GM19240 (cell line): ENCODE measurements around the gene ATP6V0C.

Experiments
- DNase-seq: peaks from one replicate; pipeline ENCODE4 v3.0.0; 2011; ENCODE audit warnings: low spot score; ENCODE audit not compliant: insufficient read length

ATP6V0C gene

DNA sequence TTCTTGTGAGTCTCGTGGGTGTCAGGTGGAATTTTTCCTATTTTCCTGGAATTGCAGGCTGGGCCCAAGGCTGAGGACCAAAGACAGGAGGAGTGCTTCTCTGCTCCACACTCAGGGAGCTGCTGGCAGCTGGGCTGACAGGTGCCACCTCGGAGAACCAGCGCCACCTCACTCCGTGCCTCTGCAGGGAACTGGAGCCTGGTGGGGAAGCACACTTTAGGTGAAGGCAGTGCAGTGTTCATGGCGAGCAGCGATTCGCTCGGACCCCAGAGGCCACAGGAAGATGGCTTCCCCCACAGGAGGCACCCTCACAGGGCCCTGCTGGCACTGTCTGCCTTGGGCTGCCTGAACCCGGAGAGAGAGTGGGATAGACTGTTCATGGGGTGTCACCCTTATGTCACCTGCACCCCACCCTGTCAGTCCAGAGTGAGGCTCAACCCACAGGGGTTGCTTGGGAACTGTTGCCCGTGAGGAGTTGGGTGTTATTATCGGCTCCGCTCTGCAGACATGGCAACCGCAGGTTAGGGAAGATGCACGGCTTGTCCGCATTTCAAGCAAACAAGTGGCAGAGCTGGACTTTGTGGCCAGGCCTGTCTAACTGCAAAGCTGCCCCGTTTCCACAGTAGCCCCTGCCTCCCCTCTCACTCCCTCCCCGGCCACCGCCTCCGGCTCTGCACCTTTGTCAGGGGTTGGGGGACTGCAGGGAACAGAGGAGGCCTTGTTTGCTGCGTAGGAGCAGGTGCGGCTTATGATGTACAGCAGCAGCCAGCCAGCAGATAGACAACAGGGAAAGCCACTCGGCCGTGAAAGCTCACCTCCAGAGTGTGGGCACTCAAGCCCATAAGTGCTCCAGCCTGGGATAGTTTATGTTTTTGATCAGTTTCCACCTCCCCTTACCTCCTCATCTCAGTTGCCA lies 23.3 kb upstream of the ATP6V0C start:
- no peak for DNase-seq

GRCh38 chr16:2492292-2492691 lies 21.5 kb upstream of the ATP6V0C start:
- no peak for DNase-seq

- DNase-seq: no peak
These were observed 20.1 kb upstream of the ATP6V0C start for GRCh38 chr16:2493605-2494004.

DNA sequence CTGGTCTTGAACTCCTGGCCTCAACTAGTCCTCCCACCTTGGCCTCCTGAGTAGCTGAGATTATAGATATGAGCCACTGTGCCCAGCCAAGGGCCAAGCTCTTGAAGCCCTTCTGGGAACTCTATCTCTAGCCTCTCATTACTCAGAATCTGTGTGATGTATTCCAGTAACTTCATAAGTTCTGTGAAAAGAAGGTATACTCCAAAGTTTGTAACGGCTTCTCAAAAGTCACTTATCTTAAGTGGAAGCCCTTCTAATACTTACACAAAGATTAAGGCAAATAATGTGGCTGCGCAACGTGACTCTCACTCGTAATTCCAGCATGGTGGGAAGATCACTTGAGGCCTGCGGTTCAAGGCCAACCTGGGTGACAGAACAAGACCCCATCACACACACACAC lies 19.1 kb upstream of the ATP6V0C start:
- DNase-seq: no peak

GRCh38 chr16:2495041-2495440 lies 18.7 kb upstream of the ATP6V0C start:
- DNase-seq: no peak

DNA sequence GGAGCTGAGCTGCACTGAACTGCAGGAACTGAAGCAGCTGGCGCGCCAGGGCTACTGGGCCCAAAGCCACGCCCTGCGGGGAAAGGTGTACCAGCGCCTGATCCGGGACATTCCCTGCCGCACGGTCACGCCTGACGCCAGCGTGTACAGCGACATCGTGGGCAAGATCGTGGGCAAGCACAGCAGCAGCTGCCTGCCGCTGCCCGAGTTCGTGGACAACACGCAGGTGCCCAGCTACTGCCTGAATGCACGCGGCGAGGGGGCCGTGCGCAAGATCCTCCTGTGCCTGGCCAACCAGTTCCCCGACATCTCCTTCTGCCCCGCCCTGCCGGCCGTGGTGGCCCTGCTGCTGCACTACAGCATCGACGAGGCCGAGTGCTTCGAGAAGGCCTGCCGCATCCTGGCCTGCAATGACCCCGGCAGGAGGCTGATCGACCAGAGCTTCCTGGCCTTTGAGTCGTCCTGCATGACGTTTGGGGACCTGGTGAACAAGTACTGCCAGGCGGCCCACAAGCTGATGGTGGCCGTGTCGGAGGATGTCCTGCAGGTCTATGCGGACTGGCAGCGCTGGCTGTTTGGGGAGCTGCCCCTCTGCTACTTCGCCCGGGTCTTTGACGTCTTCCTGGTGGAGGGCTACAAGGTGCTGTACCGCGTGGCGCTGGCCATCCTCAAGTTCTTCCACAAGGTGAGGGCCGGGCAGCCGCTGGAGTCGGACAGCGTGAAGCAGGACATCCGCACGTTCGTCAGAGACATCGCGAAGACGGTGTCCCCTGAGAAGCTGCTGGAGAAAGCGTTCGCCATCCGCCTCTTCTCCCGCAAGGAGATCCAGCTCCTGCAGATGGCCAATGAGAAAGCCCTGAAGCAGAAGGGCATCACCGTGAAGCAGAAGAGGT lies 17.3 kb upstream of the ATP6V0C start:
- no peak for DNase-seq

DNA sequence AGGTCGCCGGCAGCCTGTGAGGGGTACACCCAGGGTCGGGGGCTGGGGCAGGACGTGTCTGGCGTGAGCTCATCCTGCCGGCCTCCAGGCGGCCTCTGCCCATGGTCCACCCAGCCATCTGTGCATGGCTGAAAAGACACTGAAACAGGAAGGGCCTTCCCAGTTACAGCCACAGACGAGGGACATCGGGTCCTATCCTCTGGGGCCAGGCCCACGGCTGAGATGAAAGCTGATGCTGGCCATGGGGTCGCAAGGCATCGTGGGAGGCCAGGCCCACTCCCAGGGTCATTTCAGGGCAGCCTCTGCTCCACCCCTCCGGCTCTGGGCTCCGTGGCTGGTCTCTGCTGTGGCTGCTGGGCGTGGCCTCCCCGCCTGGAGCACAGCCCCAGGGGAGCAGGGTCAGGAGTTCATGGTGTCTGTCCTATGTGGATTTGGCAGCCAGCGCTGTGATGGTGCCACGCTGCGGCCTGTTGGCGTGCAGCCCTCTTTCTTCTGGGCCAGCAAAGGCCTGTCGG lies 16.6 kb upstream of the ATP6V0C start:
- DNase-seq: no peak

GRCh38 chr16:2497695-2498484 lies 15.9 kb upstream of the ATP6V0C start:
- DNase-seq: no peak

DNA sequence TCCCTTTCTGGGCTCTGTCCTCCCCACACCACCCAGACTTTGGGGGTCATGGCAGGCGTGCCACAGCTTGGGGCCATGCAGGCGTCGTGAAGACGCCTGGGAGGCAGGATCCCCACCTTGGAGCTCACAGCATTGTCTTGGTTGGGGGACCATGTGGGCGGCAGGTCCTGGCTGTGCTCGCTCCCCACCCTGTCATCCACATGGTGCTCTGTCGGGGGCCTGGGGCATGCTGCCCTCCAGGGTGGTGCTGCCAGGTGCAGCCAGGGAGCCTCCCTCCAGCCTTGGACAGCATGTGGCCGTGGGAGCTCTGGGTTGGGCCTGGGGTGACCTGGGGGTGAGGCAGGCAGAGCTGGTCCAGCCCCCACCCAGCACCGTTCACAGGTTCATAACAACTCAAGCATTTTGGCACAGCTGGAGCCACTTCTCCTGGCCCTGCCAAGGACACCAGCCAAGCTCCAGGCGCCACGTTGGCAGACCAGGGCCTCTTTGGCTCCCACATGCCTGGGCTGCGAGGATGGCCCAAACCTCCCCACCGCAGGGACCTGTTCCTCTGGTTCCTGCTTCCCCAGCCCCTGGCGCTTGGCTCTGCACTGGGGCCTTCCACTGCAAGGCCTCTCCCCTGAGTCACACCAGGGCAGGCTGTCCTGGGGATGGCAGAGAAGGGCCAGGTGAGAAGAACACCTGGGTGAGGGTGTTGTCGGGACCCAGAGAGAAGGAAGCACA lies 15.1 kb upstream of the ATP6V0C start:
- no peak for DNase-seq

DNA sequence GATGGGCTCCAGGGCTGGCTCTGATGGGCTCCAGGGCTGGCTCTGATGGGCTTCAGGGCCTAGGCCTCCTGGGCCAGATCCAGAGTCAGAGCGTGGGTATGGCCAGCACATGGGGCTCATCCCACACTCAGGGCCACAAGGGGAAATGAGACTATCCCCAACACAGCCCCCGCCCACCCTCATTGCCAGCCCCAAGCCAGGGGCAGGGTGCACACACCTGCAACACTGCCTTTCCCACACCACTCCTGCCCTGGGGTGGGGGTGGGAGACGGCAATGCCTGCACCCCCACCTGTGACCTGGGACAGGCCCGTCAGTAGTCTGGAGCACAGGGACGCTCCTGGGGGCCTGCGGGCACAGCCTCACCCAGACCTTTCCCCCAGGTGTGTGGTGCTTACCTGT lies 14.3 kb upstream of the ATP6V0C start:
- DNase-seq: no peak

- no peak for DNase-seq
These were observed 13.8 kb upstream of the ATP6V0C start for GRCh38 chr16:2499890-2500429.

- DNase-seq: no peak
These were observed 13.3 kb upstream of the ATP6V0C start for GRCh38 chr16:2500430-2500917.

- peak; percentile 61 for DNase-seq
These were observed 12.6 kb upstream of the ATP6V0C start for GRCh38 chr16:2500918-2501750.

GRCh38 chr16:2501946-2502895 lies 11.5 kb upstream of the ATP6V0C start:
- no peak for DNase-seq

- no peak for DNase-seq
These were observed 8.1 kb upstream of the ATP6V0C start for GRCh38 chr16:2505695-2506094.

DNA sequence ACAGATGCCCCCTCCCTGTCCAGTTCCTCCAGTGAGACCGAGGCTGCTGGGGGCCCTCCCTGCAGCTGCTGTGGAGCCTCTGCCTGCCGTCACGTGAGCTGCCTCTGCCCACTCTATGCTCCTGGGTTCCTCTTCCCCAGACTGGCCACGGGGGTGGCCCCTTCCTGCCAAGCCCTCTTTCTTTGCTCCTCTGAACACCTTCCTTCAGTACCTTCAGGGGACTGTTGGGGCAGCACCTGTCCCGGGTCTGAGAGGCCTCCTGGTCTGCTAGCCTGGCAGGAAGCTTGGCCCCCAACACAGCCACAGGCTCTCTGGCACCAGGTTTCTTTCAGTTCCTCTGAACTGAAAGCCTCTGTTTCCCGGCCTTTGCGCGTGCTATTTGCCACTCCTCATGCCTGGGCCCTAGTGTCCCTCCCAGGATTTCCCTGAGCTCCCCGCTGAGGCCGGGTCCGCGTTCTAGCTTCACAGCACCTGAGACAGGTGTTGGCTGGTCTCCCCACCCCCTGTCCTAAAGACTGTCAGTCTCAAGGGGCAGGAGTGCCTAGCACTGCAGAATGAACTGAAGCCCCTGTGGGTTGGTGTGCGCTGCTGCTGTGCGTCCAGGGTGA lies 6.6 kb upstream of the ATP6V0C start:
- peak; percentile 68 for DNase-seq

DNA sequence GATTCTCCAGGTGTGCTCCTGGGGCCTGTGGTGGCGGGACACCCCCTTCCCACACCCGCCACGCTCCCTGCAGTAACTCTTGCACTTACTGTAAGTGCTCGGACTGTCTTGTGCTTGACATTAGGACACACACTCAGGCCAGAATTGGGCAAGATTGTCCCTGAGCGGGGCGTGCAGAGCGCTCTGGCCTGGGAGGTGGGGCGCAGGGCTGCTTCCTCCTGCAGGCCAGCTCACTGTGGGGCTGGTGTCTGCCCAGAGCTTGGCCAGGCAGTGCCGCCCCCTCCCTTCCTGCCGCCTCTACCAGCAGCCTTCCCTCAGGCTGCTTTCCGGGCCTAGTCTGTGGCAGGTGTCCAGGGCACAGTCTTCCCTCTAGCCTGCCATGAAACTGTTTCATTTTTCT lies 6.1 kb upstream of the ATP6V0C start:
- no peak for DNase-seq
